LHCN-M2 (cell line): ENCODE measurements around the gene TRAK2. TPM values are rescaled to one million over a fixed set of nuclear protein-coding genes. Genes with fewer than 3 reads are reported as not detected.
A peak's percentile ranks its signal among the peaks of the same experiment; 100 is the strongest.
"Not testable (repeated sequence)": the region's sequence is repeated elsewhere in the genome, so short reads cannot be mapped to it uniquely, and the experiment has no call there.

Source experiments
- DNase-seq: peaks from one replicate; pipeline ENCODE4 v3.0.0-alpha.2; 2012; ENCODE audit warnings: low read depth
- total RNA-seq: library from RNA; depleted of rRNA; stranded (reverse); fragments of >200 nt; gene quantifications from 2 replicates; pipeline ENCODE4 v1.2.3, GENCODE V29; 2014

The TRAK2 gene
- total RNA-seq, 1 experiment from 2014 or later: 73.9 TPM

- DNase-seq: peak; percentile 76
Measured at GRCh38 chr2:201414099-201415023, 36.9 kb downstream of the TRAK2 start.

- no peak for DNase-seq
Measured at GRCh38 chr2:201413552-201413951, 37.7 kb downstream of the TRAK2 start.

GRCh38 chr2:201413143-201413542 is 38.1 kb downstream of the TRAK2 start:
- DNase-seq: no peak

- DNase-seq: peak; percentile 79
Measured at GRCh38 chr2:201411421-201411820, 39.8 kb downstream of the TRAK2 start.

GRCh38 chr2:201408931-201409330 is 42.3 kb downstream of the TRAK2 start:
- DNase-seq: no peak

- no peak for DNase-seq
Measured at GRCh38 chr2:201407265-201407664, 44.0 kb downstream of the TRAK2 start.

GRCh38 chr2:201406077-201406662 is 45.1 kb downstream of the TRAK2 start:
- peak; percentile 56 for DNase-seq

- no peak for DNase-seq
Measured at GRCh38 chr2:201404699-201405280, 46.5 kb downstream of the TRAK2 start.

GRCh38 chr2:201403880-201404279 is 47.4 kb downstream of the TRAK2 start:
- DNase-seq: no peak

- DNase-seq: peak; percentile 35
Measured at GRCh38 chr2:201402651-201403562, 48.4 kb downstream of the TRAK2 start.

- no peak for DNase-seq
Measured at GRCh38 chr2:201401815-201402214, 49.4 kb downstream of the TRAK2 start.

GRCh38 chr2:201396595-201396994 is 54.7 kb downstream of the TRAK2 start:
- DNase-seq: no peak

GRCh38 chr2:201383136-201383535 is 68.1 kb downstream of the TRAK2 start:
- peak; percentile 23 for DNase-seq

GRCh38 chr2:201378496-201379397 is 72.5 kb downstream of the TRAK2 start:
- DNase-seq: no peak

- DNase-seq: no peak
Measured at GRCh38 chr2:201377218-201377617, 74.0 kb downstream of the TRAK2 start.

- no peak for DNase-seq
Measured at GRCh38 chr2:201369775-201370174, 81.5 kb downstream of the TRAK2 start.

GRCh38 chr2:201369318-201369717 is 81.9 kb downstream of the TRAK2 start:
- not testable (repeated sequence) for DNase-seq

GRCh38 chr2:201366146-201366545 is 85.1 kb downstream of the TRAK2 start:
- DNase-seq: peak; percentile 71

- DNase-seq: peak; percentile 54
Measured at GRCh38 chr2:201363857-201364560, 87.2 kb downstream of the TRAK2 start.

- DNase-seq: peak; percentile 39
Measured at GRCh38 chr2:201362396-201362795, 88.9 kb downstream of the TRAK2 start.
